Hypothalamus (tissue), 51 donors: ENCODE data around the gene ANKS6.

ENCODE experiments used
- DNase-seq, 51 donors: peaks; one replicate each; lab custom pipeline; 2025; lab: John Stamatoyannopoulos, UW

ANKS6 gene

DNA sequence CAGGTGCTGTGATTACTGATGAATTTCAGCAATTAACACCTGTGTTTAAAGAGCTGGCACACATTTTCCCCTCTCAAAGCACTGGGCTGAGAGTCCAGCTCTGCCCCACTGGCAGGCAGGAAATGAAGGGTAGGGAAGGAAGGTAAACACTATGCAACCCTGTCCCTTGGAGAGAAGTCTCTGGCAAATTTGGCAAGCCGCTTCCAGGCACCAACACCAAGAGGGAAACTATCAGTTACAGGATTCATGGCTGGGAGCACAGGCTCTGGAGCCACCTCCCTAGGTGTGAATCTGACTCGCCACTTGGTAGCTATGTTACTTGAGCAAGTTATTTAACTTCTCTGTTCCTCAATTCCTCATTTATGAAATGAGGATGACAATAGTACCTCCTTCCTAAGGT is 3.3 kb downstream of the ANKS6 start:
- DNase-seq = no peak

DNA sequence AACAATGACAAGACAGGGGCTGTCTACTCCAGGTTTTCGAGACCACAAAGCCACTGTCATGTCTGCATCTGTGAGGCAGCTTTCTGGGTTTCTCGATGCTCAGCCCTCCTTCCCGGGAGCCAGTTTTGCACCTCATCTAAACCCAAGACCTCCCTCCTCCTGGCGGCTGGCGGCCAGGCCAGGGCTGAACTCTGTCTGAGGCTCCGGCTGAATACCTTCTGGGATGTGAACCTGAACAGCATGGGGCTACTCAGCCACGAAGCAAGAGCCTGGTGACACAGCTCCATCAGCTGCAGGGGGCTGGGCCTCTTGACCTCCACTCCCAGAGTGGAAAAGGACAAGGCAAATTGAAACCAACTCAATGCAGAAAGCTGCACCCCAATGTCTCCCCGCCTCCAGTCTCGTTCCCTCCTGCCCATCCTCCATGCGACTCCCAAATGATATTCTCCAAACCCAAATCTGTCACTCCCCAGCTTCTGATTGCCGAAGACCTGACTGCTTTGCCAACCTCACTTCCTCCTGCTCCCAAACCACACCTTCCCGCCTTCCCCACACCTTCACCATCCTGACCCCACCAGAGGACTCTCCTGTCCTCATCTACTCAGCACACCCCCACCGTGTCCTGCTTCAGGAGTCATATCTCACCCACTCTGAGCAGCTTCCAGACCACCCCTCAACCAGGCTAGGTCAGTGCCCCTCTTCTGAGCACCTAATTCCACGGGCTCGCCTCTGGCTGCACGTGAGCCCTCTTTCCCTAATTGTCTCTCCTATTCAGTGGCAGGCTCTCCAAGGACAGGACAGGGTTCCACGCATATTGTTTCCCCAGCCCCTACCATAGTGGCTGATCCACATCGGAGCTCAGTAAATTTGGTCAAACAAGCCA is 4.5 kb downstream of the ANKS6 start:
- no peak for DNase-seq

DNA sequence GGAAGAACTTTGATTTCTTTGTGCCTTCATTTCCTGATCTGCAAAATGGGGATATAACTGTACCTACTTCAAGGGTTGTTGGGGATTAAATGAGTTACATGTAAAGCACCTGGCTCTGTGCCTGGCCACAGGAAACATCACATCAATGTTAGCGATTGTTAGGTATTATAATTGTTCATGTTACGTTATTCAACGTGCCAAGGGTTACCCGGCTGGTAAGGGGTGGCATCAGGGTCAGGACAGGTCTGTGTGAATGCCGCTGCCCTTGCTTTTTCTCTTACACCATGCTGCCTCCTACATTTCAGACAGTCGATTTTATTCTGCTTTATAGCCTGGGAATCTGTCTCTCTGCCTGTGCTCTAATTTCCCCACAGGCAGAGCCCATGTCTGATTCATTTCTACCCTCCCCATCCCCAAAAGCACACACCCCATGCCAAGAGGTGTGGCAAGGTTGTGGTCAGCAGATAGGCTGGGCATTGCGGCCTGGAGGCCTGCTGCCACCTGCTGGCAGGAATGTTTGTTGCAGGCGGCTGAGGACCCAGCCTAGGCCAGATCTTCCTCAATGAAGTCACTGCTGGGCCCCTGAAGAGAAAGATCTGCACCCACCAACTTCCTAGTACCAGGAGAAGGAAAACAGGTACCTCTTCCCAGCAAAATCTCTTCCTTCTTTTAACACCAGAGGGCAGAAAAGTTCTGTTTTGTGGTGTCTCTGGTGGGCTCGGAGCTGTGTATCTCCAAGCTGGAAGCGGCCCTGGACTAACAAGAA is 5.3 kb downstream of the ANKS6 start:
- peak in 46 of 51 donors; percentile 8 to 84 (median 54) for DNase-seq

DNA sequence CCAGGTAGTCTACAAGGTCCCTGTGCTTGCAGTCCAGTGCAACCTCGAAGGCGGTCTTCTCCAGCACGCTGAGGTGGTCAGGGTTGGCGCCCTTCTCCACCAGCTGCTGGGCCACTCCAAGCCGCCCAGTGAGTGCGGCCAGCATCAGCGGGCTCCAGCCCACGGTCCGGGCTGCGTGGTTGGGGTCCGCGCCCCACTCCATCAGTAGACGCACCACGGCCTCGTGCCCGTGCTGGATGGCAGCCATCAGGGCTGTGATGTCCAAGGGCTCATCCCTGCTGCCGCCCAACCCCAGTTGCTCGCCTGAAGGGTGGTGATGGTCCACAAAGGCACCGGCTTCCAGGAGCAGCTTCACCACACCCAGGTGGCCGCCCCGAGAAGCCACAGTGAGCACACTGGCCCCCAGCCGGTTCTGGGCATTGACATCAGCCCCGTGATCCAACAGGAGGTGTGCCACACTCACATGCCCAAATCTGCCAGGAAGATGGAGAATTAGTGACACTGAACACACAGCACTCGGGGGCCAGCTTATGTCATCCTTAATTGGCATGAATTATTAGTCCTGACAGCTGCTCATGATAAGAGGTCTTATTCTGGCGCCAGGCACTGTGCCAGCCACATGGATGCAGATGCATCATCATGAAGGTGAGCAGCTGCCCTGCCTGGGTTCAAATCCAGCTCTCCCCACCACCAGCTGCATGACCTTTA is 6.1 kb downstream of the ANKS6 start:
- DNase-seq = no peak

DNA sequence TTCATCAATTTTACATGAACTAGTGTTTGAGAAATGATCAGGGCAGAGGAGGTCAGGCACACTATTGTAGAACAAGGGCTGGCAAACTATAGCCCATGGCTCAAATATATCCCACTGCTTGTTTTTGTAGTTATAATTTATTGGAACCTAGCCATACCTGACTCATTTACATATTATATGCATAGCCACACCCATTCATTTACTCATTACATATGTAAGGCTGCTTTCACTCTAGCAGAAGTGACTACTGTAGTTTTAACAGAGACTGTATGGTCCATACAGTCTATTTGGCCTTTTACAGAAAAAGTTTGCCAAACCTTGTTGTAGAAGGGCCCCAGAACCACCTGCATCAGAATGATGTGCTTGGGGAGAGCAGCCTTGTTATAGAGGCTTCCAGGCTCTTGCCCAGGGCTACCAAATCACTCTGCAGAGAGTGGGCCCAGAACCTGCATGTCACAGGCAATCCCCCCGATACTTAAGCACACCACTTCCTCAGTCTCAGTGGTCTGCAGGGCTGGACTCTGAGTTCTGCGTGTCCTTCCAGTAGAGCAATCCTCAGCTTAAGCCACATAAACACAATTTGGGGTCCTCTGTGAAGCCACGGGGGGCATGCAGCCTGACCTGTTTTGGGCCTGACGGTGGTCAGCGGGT is 6.7 kb downstream of the ANKS6 start:
- no peak for DNase-seq

DNA sequence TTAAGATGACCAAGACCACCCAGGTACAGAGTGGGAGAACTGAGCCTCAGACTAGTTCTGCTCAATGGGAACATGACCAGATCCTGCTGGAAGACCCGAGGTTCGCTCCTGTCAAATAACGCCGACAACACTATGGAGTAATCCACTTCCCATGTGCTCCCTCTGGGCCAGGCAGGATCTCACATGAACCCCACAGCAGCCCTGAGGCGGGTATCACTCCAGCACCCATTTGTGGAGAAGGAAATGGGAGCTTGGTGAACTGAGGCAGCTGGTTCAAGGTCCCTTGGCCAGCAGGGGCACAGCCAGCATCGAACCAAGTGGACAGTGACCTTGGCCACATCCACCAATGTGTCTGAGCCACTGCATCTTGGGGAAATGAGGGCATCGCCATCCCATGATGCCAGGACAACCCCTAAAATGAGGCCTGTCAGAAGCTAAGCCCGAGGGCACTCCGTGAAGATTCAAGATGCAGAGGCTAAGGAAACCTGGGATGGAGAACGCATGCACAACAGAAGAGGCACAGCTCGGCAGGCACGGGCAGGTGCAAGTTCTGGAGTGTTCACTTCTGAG is 8.5 kb downstream of the ANKS6 start:
- no peak for DNase-seq

DNA sequence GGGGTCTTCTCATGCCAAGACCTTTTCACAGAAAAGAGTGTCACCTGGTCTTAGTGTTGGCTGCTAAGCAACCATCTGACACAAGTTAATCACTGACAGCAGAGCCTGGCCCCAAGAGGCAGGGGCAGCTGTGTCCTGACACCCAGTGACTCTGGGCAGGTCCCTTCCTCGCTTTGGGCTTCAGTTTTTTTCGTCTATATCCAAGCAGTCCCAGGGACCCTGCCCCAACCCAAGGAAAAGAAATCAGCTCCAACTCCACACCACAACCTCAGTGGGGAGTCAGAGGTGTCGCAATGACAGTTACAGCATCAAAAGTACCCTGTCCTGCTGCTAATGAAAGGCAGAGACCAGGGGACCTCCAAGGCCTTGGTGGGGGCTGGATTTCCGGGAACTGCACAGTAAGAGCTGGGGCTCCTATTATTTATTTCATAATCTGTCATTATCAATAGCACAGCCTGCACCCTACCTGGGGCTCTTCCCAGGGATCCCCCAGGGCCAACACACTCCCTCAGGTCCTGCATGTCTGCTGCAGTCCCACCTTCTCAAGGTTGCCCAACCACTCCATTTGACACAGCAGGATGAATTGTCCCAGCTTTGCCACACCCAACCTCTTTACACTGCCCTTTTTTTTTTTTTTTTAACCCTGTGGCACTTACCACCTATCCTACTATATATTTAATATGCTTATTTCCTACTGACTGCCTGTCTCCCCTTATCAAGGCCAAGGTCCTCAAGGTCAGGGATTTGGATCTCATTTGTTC is 9.4 kb downstream of the ANKS6 start:
- no peak for DNase-seq

DNA sequence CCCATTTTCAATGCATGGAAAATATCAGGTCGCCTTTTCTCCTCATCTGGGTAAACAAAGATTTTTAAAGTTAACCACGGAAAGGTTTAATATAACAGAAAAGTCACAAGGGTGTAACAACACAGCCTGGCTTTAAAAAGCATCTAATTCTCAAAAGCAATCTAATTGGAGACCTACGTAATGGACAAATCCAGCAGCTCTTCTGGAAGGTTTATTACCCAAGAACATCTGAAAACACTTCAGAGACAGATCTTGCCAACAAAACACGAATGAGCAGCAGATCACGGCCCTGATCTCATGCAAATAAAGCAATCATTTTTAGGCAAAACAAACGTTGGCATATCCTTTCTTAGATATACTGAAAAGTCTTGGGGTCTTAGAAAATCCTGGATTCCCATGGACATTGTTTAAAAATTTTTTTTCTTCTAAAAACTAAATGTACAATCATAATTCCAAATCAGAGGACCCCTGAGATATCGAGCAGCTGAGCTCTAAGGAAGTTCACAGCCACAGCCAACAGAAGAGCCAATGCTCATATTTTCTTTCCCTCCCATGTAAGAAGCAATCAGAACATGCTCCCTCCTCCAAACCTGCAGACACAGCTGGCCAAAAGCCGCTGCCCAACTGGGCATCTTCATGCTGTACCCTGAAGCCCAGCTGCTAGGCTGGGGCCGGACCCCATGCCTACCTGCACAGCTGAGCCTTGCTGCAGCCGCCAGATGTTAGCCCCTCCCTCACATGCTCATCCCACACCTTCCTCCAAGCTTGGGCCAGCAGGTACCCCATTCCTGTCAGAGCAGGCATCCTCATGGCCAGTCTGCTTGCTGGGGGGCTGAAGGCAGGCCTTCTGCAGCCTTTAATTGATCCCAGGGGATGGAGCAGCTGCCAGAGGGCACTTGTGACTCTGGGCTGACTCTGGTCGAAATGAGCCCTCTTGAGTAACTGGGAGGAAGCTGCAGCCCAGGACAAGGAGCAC is 11.2 kb downstream of the ANKS6 start:
- DNase-seq = no peak

DNA sequence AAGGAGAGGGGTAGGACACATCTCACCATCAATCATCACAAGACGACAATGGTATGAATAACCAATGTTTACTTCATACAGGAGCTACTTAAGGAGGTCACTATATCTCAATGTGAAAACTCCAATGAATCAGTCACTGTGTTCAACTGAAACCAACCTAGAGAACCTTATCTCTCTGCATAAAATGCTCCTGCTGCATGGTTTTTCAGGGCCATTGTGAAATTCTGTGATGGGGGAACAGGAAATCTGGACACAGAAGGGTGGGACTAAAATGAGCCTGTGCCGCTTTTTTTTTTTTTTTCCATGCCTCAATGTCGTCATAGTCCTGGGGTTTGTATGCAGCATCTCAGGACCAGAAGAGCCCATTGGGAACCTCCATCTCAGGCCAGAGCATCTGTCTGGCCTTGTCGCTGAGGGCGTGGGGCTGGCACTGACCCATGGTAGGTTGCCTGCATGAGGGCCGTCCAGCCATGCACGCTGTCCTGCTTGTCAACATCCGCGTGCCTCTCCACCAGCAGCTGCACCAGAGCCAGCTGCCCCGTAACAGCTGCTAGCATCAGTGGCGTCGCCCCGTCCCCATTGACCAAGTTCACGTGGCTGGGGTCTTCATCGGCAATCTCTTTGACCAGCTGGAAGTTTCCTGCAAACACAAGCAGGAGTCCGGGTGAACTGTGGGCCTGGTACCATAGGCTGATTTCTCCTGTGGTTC is 12.7 kb downstream of the ANKS6 start:
- no peak for DNase-seq

DNA sequence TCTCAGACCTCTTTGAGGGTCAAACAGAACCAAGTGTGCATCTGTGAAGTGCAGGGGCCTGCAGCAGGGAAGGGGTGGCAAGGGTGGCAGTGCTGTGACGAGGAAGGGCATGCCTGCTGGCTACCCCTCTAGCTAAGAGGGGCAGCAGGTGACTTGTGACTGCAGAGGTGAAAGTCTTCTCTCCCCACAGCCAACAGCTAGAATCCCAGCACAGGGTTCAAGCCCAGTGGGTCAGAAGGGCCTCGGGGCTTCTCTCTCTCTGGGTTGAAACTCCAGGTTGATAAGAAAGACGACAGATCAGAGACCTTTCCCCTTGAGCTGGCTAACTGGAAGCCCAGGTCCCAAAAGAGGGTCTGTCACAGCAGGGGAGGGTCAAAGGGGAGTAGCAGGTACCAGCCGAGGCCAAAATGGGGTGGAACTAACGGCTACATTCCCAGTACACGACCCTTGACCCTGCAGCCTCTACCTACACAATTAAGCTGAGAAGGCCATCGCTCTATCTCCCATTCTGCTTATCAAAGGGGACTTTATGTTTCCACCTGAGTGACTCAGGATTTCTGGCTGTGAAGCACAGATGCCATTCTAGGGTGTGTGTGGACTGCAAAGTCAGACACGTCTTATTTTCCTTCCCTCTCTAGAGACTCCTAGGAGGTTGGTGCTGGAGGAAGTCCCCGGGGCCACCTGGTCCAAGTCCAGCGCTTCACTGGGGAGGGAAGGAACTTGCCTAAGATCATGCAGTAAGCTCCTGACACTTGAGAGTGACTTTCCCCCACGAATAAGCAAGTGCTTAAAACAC is 14.6 kb downstream of the ANKS6 start:
- no peak for DNase-seq

DNA sequence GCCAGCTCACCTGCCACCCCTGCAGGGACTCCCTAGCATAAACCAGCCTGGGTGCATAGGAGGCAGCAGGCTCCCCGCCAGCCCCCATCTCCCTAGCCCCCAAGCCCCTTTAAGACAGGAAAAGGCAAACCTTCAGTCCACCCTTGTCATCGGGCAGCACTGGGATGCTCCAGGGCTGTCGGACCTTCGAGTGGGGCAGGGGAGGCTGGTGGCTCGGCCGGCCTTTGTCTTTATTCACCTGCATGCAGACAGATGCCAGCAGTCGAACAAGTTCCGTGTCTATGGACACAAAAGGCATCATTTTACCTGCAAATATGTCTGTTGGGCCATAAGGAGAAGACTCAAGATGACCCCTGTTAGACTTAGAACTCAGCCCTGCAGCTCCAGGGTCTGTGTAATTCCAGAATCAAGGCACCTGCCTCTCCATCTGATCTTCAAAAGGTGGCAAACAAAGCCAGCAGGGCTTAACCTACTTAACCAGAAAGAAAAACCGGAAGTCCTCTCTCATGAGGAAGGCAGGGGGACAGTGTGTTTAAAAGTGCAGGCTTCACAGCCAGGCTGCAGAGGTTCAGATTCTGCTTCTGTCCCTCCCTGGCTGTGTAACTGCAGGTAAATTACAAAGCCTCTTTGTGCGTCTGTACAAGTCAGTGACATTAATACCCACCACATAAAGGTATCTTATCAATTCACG is 16.2 kb downstream of the ANKS6 start:
- DNase-seq = no peak

DNA sequence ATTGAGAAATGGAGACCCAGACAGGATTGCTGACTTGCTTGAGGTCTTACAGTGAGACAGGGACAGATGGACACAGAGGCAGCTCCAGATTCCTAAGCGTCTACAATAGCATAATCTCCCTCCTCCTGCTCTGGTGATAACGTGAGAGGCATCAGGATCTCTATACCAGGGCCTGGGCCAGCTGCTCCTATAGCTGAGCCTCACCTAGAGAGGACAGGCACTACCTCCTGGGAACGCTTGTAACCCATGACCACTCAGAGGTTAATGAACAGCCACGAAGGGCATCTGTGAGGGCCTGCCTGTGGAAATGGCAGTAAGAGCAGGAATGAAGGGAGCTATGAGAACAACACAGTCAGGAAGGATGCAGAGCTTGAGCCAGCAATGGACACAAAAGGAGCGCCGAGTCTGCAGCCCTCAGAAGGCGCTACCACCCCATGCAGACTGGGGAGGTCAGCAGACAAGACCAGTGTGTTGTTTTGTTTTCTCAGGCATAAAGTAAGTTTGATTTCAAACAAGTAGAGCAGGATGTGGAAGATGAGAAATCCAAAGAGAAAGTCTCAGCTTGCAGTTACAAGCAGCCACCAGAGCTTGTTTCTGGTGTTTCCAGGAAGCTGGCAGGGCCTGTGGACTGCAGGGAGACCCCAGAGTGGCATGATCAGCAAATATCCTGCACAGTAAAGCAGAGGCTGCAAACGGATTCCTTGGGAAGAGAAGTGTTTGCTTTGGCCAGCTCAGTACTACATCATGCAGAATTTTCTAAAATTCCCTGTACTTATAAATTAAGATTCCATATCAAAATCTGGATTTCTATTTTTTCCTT is 17.4 kb downstream of the ANKS6 start:
- DNase-seq = no peak

DNA sequence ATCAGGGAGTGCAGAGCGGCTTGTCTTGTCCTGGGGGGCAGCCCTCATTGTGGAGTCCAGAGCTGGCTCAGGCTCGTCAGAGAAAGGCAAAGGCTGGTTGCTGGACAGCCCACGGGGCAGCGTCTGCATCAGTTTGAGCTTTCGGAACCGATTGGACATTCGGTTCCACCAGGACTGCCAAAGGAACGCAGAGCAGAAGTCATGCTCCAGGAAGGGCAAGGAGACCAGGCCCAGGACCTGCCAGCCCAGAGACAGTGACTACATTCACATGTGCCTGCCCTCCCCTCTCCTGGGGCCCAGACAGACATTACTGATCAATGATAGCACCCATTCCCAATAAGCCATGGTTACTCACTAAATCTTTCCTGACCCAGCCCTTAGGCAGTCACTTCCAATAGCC is 18.1 kb downstream of the ANKS6 start:
- DNase-seq = no peak

DNA sequence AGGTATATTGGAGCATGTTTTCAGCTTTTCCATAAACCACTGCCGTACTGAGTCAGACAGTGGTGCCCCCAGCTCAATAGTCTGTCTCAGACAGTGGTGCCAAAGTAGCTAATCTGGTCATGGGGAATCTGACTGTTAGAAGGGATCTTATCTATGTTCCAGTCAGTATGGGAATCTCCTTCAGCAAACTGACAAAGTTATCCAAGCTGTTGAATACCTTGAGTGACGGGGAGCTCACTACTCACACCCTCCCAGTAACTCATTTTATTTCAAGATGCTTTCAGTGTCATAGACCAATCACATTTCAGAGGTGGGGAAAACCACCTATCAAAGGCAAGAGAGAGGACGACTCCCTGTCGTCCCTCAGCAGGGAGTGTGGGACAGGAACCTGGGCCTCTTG is 18.7 kb downstream of the ANKS6 start:
- no peak for DNase-seq

DNA sequence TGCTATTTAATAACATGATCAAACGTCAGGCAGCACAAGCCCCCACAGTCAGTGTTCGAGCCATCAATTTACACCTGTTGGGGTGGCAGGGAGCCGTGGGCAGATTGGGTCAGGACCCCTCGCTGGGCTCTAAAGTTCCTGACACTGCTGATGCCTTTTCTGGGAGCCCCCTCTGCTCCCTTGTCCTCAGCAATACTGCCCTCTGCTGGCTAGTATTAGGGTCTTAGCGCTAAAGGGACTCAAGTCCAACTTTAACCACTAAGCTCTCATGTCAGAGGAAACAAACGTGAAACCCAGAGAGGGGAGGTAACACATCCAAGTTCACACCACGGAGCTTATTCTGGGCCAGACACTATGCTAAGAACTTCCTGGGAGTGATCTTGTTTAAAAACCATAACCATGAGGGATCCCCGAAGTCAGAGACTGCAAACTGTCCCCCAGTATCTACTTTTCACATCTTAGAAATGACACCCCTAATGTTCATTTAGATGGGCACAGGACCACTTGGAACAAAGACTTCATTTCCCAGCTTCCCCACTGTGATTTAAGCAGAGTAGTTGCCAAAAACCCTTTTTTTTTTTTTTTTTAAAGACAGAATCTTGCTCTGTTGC is 20.4 kb downstream of the ANKS6 start:
- peak in 9 of 51 donors; percentile 7 to 37 (median 18) for DNase-seq
